Gastroesophageal sphincter (tissue), 3 donors: ENCODE results near the gene CSNK1D.

ENCODE experiments used
- EP300 ChIP-seq: sonication (generic); formaldehyde crosslinking; IDR thresholded peaks from one replicate; pipeline ENCODE4 v1.6.1; 2017; ENCODE audit warnings: antibody characterized with exemption, mild to moderate bottlenecking
- POLR2A ChIP-seq, 2 donors: fragments of 450-650 bp; IDR thresholded peaks; one replicate each; pipeline ENCODE4 v1.6.1; 2017; ENCODE audit warnings: antibody characterized with exemption in 2 of 2, mild to moderate bottlenecking in 2 of 2, moderate library complexity in 1 of 2
- POLR2AphosphoS5 ChIP-seq: sonication (generic); formaldehyde crosslinking; IDR thresholded peaks from one replicate; pipeline ENCODE4 v1.6.1; 2017; ENCODE audit warnings: antibody characterized with exemption
- TF ChIP-seq, protein P1 (sequence below), 4 experiments: fragments of 200-600 bp in 2 of 4; fragments of 450-650 bp in 2 of 4; sonication (generic) in 1 of 4; IDR thresholded peaks; one replicate each; pipeline ENCODE4 v1.5.1; 2017 to 2019; ENCODE audit warnings: antibody characterized with exemption in 4 of 4, mild to moderate bottlenecking in 2 of 4, moderate library complexity in 2 of 4

DNA sequence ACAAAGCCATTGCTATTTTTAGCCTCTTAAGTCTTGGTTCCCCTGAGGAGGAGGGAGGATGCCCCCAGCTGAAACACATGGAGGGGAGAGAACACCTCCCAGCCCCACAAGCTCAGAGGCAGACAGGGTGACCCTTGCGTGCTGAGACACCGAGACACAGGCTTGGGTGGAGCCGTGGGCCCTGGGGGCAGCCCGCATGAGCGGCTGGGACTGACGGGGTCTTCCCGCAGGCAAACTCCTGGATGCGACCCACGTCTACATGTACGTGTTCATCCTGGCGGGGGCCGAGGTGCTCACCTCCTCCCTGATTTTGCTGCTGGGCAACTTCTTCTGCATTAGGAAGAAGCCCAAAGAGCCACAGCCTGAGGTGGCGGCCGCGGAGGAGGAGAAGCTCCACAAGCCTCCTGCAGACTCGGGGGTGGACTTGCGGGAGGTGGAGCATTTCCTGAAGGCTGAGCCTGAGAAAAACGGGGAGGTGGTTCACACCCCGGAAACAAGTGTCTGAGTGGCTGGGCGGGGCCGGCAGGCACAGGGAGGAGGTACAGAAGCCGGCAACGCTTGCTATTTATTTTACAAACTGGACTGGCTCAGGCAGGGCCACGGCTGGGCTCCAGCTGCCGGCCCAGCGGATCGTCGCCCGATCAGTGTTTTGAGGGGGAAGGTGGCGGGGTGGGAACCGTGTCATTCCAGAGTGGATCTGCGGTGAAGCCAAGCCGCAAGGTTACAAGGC is 34.9 kb downstream of the CSNK1D start:
- TF ChIP-seq, protein P1, sequence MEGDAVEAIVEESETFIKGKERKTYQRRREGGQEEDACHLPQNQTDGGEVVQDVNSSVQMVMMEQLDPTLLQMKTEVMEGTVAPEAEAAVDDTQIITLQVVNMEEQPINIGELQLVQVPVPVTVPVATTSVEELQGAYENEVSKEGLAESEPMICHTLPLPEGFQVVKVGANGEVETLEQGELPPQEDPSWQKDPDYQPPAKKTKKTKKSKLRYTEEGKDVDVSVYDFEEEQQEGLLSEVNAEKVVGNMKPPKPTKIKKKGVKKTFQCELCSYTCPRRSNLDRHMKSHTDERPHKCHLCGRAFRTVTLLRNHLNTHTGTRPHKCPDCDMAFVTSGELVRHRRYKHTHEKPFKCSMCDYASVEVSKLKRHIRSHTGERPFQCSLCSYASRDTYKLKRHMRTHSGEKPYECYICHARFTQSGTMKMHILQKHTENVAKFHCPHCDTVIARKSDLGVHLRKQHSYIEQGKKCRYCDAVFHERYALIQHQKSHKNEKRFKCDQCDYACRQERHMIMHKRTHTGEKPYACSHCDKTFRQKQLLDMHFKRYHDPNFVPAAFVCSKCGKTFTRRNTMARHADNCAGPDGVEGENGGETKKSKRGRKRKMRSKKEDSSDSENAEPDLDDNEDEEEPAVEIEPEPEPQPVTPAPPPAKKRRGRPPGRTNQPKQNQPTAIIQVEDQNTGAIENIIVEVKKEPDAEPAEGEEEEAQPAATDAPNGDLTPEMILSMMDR (IDR thresholded peaks at IDR 0.05) = peak in 1 of 4 experiments; percentile 6
- TF ChIP-seq POLR2A (IDR thresholded peaks at IDR 0.05) (peak; percentile 43 to 53), EP300 (no peak), POLR2AphosphoS5 (peak; percentile 62)
